GM18505 (cell line): ENCODE results near the gene PLCB3.

ENCODE experiments used
- ATAC-seq: cut with Tn5 transposase; IDR thresholded peaks from one replicate; pipeline ENCODE4 v1.9.1; 2021; ENCODE audit not compliant: unreplicated experiment
- POLR2A ChIP-seq: IDR thresholded peaks from 4 replicates; pipeline ENCODE4 v1.6.1; 2011; ENCODE audit warnings: borderline replicate concordance; ENCODE audit not compliant: insufficient read depth, insufficient read length; ENCODE audit errors: extremely low read depth

The PLCB3 gene

GRCh38 chr11:64255135-64256128 is 4.1 kb downstream of the PLCB3 start:
- ATAC-seq = no peak
- no peak for TF ChIP-seq POLR2A

GRCh38 chr11:64256300-64256699 is 5.0 kb downstream of the PLCB3 start:
- no peak for ATAC-seq

GRCh38 chr11:64258356-64258755 is 7.0 kb downstream of the PLCB3 start:
- no peak for ATAC-seq
- TF ChIP-seq POLR2A = no peak

More at GRCh38 chr11:64256300-64256699, 5.0 kb downstream of the PLCB3 start:
- TF ChIP-seq POLR2A = no peak

- ATAC-seq = no peak
- TF ChIP-seq POLR2A = no peak
Measured at GRCh38 chr11:64258946-64259532, 7.7 kb downstream of the PLCB3 start.

- no peak for ATAC-seq
- no peak for TF ChIP-seq POLR2A
Measured at GRCh38 chr11:64259533-64260067, 8.3 kb downstream of the PLCB3 start.

- ATAC-seq = no peak
- no peak for TF ChIP-seq POLR2A
Measured at GRCh38 chr11:64260147-64260708, 8.9 kb downstream of the PLCB3 start.

- no peak for ATAC-seq
- TF ChIP-seq POLR2A = no peak
Measured at GRCh38 chr11:64261556-64262080, 10.3 kb downstream of the PLCB3 start.

- no peak for ATAC-seq
- no peak for TF ChIP-seq POLR2A
Measured at GRCh38 chr11:64262271-64263002, 11.1 kb downstream of the PLCB3 start.

GRCh38 chr11:64263021-64263946 is 12.0 kb downstream of the PLCB3 start:
- TF ChIP-seq POLR2A = no peak
- no peak for ATAC-seq

GRCh38 chr11:64263947-64264317 is 12.6 kb downstream of the PLCB3 start:
- TF ChIP-seq POLR2A = no peak
- no peak for ATAC-seq

GRCh38 chr11:64264371-64264852 is 13.1 kb downstream of the PLCB3 start:
- no peak for TF ChIP-seq POLR2A

GRCh38 chr11:64265176-64266160 is 14.1 kb downstream of the PLCB3 start:
- TF ChIP-seq POLR2A = no peak
- ATAC-seq = no peak

More at GRCh38 chr11:64264371-64264852, 13.1 kb downstream of the PLCB3 start:
- no peak for ATAC-seq
